GM21619 (cell line): ENCODE results near the gene EPB41L2.
"Not testable (repeated sequence)": the region's sequence is repeated elsewhere in the genome, so short reads cannot be mapped to it uniquely, and the experiment has no call there.

ENCODE experiments used
- ATAC-seq: cut with Tn5 transposase; IDR thresholded peaks from one replicate; pipeline ENCODE4 v1.9.1; 2021; ENCODE audit not compliant: unreplicated experiment

EPB41L2 gene

DNA sequence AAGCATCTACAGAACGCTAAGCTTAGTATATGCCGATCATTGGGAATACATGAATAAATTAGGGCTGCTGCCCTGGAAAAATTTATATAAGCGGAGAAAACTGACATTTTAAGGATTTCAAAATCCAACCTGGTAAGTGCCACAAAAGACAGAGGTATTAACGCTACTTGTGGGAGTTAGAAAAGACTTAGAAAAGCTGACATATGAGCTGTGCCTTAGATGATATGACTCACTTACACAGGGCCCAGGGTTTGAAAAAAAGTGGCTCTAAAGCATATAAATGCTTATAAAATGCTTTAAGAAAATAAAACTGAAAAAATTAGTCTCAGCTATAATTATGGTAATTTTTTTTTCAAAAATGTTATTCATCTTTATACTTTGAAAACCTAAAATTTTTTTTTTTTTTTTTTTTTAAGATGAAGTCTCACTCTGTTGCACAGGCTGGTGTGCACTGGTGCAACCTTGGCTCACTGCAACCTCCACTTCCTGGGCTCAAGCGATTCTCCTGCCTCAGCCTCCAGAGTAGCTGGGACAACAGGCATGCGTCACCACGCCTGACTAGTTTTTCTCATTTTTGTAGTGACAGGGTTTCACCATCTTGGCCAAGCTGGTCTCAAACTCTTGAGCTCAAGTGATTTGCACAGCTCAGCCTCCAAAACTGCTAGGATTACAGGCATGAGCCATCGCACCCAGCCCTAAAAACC lies 25.7 kb downstream of the EPB41L2 start:
- ATAC-seq, result no peak

DNA sequence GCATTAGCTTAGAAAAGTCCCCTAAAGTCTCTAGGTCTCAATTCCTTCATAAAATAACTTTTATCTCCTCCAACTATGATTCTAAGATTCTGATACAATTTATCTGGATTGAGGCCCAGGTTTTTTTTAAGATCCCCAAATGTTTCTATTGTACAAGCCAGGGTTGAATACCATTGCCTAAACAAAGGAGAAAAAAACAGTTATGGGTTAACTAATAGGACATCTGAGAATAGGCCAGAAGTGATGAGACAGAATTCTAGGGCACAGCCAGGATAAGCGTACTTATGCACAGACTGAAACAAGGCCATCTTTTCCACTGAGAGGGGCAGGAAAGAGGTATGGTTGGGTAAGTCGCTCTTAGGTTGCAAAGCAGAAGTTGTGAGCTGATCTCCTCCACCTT lies 26.4 kb downstream of the EPB41L2 start:
- no peak for ATAC-seq

DNA sequence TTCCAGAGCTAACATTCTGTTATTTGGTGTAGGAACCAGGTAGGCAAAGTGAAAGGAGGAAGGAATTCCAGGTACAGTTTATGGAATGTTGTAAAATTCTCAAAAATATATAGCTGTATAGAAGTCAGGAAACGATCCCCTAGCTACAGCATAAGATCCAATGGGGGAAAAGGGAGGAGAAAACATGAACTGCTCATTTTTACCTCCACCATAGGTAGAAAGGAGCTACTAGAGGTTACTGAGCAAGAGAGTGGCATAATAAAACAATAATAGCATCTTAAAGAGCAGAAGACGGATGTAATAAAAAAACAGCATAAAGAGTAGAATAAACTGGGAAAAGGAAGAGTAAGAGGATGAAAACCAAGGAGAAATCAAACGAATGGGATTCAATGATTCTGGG lies 26.9 kb downstream of the EPB41L2 start:
- ATAC-seq, result no peak

DNA sequence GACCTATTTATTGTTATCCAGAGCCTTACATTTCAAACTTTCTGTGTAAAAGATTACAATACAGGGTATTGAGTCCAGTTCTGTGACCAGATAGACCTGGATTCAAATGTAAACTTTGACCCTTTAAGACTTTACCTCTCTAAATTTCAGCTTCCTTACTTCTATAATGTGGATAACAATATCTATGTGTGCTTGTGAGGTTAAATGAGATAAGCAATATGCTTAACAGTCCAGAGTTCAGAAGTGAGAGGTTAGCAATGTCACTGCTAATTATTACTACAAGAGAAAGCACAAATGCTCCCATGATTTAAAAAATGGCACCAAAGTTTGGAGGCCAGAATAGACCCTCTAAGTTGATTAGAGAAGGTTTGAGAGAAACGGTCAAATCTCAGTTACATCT lies 27.5 kb downstream of the EPB41L2 start:
- ATAC-seq, result no peak

DNA sequence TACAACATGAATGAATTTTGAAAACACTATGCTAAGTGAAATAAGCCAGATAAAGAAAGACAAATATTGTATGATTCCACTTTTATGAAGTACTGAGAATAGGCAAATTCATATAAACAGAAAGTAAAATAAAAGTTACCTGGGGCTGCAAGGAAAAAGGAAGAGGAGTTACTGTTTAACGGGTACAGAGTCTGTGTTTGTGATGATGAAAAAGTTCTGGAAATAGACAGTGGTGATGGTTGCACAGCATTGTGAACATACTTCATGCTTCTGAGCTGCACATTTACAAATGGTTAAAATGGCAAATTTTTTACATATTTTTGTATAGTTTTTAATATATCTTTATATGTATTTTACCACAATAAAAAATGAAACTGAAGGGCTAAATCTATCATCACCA lies 29.4 kb downstream of the EPB41L2 start:
- ATAC-seq, result no peak

DNA sequence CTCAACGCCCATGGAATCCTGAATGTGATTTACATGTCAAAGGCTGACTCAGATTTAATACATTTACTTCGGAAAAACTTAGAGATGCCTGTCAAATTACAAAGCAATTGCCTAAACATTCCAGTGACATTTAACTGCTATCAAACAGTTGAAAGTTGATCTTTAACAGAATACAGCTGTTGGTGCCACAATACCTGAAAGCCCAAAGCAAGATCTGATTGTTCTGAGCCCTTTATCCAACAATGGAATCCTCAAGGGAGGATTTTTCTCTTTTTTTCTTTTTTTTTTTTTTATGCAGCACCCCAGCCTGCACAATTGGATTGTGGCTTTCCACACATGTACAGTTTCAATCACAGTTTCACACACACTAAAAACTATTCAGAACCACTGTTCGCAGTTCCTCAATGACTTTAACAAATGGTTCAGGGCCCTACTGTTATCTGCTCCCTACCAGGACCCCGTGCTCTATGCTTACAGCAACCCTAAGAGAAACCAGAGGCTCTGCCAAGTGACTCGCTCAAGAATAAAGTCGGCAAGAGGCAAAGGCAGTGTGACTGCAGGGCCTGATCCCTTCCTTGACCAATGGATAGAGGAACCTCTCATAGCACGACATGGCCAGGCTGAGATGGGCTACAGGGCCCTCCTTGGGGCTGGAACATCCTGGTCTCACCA lies 33.3 kb downstream of the EPB41L2 start:
- ATAC-seq, result peak; percentile 98

DNA sequence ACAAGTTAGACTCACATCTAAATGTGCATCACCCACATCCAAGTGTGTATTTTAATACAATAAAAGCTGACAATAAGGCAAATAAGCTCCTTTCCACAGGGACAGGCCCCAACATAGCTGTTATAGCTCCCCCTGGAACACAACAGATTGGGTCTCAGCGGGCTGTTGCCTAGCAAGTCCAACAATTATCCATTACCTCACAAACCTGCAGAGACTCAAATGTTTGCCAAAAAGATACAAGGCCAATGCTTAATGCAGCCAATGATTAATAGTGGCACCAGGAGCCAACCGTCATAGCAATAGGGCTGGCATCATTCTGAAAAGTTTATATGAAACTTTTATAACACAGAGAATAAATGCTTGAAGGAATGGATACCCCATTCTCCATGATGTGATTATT lies 35.7 kb downstream of the EPB41L2 start:
- no peak for ATAC-seq

DNA sequence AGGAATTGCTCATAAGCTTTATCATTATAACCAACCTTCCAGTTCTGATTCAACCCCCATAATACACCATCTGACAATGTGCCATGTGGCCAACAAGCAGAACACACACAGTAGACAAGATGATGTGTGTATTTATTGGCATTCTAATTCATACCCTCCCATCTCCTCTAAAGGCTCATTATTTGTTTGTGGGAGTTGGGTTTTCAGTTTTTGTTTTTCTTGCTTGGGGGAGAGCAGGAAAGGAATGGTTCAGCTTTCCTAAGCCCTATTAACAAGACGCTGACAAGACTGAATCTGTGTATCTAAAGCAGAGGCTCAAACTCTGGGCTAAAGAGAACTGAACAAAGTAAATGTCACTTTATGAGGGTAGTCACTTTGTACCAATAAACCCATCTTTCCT lies 36.8 kb downstream of the EPB41L2 start:
- no peak for ATAC-seq

DNA sequence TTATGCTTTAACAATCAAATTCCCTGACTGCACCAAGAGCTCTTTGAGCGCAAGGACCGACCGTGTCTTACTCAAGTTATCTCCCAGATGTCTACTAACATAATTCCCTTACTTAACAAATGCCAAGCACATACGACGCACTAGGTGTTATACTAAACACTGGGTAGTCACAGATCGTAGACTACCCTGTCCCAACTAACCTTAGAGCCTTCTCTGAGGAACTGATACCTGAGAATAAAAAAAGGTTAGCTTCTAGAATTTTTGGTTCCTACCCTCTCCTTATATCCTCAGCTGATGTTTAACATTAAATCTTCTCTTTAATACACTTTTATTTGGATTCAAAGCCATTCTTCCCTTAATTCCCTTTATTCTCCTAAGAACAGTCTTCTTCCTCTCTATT lies 38.5 kb downstream of the EPB41L2 start:
- no peak for ATAC-seq

DNA sequence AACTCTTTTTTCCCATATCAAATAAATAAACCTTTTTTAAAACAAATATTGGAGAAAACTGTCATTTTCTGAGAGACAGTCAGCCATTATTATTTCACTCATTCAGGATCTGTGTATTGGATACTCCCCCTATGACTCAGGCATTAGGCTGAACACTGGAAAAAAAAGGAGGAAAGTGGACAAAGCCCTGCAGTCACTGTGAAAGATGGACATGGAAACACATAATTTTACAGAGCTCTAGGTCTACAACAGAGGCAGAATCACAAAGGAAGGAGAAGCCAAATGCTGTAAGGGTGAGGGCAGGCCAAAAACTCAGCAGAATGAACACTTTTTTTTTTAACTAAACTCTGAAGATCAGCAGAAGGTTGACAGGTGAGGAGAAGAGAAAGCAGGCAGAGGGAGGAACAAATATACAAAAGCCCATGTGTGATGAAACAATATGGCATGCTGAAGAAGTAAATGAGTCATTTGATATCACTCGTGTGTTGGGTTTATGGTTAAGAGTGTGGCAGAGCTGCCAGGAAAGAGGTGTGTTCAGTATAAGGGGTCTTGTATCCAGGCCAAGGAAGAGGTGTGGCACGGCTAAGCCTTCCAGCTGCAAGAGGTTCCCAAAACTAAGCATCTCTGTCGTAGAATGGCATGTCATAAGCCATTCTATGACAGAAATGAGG lies 39.1 kb downstream of the EPB41L2 start:
- ATAC-seq, result no peak

DNA sequence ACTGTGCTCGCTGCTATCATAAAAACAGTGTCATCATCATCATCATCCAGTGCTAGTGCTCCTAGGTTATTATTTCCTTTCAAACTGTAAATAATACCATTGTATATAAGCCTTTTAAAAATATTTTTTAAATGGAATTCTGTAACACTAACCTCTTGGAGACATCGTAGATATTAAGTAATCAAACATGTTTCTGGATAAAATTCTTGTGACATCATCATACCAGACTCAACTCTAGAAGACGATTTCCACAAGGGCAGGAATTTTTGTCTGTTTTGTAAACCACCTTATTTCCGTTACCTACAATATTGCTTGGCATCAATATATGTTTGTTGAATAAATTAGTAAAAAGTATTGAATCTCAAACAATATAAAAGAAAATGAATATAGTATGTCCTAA lies 40.4 kb downstream of the EPB41L2 start:
- no peak for ATAC-seq

DNA sequence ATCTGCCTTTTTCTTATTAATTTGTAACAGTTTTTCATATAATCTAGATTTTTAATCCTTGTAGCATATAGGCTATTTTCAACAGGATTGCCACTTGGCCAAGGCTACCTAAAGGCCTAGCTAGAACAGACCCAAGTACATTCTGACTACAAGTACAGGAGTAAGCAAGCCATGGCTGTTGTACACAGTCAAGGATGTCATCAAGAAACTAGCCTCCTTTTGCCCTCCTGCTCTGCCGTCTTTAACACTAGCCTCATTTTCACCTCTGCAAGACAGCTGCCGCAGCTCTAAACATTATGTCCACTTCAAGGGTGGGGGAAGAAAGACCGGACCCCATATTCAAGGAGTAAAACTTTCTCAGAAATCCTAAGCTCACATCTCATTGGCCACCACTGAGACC lies 45.1 kb downstream of the EPB41L2 start:
- no peak for ATAC-seq

DNA sequence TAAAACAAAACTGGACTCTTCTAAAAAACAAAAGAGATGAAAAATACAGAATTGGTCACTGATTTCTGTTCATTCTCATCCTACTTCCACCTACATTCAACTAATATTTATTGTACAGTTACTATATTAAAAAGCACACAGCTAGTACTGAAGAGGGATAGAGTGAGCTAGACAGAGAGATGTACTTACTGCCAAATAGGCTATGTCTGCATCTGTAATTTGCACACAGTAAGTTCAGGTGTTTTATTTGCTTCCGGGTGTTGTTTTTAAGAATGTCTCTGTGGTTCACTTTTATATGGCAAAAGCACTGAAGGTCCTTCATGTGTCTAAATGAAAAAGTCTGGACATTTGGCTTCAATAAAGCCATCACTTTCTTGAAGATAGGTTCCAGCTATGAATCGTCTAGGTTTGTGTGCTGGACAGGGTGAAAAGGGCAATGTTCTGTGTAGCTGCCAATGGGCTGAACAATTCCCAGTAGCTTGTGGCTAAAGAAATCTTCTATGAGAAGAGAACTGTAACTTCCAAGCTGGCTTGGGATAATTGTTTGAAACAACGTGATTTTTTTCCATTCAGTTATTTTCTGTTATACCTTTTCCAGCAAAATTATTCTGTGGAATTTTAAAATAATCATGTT lies 47.3 kb downstream of the EPB41L2 start:
- no peak for ATAC-seq

DNA sequence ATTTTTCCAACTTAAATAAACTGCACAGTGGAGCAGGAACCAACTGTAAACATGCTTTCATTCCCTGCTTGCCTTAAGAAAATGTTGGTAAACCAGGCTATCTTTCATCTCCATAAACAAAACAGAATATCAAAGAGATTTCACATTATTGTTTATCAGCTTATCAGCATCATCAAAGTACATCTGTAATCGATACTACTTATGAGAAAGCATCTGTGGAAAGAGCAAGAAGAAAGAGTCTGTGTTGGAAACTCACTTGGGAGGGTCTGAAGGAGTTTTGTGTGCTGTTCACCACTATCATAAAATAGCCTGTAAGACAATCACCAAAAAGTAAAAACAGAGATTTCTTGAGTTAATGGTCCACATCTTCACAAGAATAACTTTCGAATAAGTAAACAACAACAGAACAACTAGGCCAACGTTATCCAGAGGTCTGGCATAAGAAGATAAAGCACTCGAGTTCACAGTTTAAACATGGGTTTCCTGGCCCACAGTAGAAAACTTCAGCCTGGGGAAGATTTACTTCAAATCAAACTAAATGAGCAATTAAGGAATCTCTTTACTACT lies 47.9 kb downstream of the EPB41L2 start:
- ATAC-seq, result no peak

DNA sequence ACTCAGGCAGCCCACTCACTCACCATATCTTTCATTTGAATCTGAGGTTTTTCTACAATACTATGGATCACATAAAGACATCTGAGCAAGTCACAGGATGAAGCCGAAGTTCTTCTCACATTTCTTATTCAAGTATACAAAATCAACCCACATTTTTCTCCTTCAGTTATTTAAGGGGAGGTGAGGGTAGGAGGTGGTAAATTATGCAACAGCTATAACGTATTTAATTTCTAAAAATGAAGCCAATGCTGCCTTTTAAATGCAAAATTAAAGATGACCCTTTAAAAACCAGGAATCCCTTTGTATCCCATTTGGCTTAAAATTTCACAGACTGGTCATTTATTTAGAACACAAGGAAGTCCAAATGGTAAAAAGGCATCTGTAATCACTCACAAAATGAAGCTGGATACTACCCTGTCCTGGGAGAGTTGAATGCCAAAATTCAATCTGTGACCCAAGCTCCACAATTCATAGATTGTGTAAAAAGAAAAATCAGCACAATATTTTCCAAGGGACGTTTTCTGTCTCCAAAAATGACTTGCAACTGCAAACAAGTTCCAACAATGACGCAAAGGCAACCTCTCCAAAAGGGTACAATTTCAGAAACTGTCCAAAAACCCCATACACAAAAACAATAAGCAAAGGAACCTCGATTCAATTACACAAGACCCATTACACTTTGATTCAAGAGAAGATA lies 48.8 kb downstream of the EPB41L2 start:
- no peak for ATAC-seq

DNA sequence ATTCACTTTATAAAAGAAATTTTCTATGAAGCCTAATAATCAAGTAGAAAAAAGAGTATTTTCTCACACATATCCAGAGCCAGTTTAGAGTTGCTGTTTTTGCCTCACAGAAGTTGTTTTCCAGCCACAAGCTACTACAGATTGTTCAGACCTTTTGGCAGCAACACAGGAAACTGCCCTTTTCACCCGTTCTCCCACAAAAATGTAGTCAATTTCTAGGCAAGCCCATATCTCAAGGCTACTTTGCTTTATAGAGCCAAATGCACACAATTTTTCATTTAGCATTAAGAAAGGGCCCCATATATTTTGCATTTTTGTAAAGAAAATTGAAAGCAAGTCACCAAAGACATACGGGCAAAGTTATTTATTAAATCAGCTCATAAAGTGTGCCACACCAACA lies 49.5 kb downstream of the EPB41L2 start:
- no peak for ATAC-seq

DNA sequence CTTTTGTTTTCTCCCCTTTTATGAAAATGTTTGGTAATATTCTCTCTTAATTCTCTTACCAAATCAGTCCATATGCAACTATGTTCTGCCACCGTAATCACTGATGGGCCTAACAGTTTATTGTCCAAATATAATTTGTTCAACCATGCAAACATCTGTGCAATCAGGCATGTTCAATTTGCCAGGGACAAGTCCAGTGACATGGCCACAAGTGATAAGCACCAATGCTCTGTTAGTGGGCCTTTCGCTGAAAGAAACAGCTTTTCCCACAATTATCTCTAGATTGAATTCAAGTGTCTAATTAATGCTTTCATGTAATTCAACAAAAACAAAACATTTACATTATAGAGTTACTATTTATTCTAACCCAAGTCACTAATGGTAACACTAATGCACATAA lies 53.3 kb downstream of the EPB41L2 start:
- ATAC-seq, result no peak

DNA sequence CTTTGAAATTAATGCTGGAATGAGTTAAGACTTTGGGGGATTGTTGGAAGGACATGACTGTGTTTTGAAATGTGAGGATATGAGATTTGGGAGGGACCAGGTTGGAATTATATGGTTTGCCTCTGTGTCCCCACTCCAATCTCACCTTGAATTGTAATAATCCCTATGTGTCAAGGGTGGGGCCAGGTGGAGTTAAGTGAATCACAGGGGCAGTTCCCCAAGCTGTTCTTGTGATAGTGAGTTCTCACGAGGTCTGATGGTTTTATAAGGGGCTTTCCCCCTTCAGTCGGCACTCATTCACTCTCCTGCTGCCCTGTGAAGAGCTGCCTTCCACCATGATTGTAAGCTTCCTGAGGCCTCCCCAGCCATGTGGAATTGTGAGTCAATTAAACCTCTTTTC lies 54.1 kb downstream of the EPB41L2 start:
- not testable (repeated sequence) for ATAC-seq

DNA sequence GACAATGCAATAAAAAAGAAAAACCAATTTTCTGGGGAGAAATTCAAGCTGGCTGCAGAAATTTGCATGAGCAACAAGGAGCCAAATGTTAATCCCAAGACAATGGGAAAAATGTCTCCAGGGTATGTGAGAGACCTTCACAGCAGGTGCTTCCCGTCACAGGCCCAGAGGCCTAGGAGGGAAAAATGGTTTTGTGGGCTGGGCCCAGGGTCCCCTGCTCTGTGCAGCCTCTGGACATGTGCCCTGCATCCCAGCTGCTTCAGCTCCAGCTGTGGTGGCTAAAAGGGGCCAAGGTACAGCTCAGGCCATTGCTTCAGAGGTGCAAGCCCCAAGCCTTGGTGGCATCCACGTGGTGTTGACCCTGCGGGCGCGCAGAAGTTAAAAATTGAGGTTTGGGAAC lies 55.1 kb downstream of the EPB41L2 start:
- ATAC-seq, result not testable (repeated sequence)

DNA sequence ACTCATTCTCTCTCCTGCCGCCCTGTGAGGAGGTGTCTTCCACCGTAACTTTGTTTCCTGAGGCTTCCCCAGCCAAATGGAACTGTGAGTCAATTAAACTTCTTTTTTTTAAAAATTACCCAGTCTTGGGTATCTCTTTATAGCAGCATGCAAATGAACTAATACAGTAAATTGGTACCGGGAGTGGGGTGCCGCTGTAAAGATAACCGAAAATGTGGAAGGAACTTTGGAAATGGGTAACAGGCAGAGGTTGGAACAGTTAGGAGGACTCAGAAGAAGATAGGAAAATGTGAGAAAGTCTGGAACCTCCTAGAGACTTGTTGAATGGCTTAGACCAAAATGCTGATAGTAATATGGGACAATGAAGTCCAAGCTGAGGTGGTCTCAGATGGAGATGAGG lies 55.8 kb downstream of the EPB41L2 start:
- no peak for ATAC-seq

DNA sequence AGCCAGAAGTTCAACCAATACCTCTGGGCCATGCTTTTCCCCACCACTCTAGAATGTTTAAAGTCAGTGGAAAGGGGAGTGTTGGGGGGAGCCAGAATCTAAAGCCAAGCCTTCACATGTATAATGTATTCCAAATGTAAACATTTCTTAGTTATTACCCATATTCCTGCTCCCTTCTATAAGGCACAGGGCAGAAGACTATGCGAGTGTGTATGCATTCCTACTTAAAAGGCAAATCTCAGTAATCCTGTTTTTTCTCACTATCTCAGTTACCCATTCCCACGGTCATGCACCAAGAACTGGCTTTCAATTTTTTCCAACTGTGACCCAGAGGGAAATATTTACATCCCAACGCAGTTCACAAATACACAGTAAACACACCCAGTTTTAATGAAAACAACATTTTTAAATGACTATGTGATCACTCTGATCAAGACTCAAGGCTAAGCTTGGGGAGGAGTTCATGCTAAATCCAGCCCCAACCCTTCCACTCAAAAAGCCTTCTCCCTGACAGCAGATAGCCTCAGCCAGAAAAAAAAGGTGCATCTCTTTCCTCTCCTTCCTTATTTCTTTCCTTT lies 57.5 kb downstream of the EPB41L2 start:
- no peak for ATAC-seq
